Femur (tissue), 1 donor: ENCODE results near the gene ADARB1.

Experiments used
- DNase-seq: peaks from one replicate; pipeline ENCODE4 v3.0.0-alpha.2; 2017

Gene ADARB1

DNA sequence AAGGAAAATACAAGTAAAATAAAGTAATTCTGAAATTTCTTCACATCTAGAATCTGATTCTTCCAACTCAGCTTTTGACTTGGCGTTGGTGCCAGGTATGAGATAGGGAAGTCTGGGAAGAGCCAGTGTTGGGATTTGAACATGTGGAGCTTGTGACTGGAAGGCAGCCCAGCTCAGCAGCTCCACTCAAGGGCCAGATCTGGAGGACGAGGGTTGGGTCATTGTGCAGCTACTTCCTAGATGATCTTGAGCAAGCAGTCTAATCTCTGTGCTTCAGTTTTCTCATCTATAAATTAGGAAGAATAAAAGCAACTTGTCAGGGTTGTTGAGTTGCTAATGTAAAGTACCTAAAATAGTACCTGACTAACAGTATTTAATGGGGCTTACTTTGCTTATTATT, 5.0 kb downstream of the ADARB1 start:
- DNase-seq: no peak

GRCh38 chr21:45080232-45080631, 5.9 kb downstream of the ADARB1 start:
- DNase-seq: no peak

- no peak for DNase-seq
Observed at GRCh38 chr21:45080639-45081414, 6.4 kb downstream of the ADARB1 start.

- no peak for DNase-seq
Observed at GRCh38 chr21:45081636-45082035, 7.3 kb downstream of the ADARB1 start.

DNA sequence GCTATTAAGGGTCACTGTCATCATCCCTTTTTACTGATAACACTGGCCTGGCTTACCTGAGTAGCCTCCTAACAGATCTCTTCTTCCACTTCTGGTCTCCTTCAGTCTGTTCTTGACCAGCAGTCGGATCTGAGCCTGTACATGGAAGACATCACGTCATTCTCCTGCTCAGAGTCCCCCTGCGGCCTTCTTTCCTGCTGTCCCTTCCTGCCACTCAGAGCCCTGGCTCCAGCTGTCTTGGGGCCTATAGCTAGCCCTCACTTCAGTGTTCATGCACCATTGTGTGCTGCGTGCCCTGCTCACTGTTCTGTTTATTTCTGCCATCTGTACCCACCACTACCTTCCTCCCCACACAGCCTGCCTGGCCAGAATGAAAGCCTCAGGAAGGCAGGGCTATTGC, 8.4 kb downstream of the ADARB1 start:
- DNase-seq: no peak

- DNase-seq: no peak
Observed at GRCh38 chr21:45084121-45084520, 9.7 kb downstream of the ADARB1 start.

DNA sequence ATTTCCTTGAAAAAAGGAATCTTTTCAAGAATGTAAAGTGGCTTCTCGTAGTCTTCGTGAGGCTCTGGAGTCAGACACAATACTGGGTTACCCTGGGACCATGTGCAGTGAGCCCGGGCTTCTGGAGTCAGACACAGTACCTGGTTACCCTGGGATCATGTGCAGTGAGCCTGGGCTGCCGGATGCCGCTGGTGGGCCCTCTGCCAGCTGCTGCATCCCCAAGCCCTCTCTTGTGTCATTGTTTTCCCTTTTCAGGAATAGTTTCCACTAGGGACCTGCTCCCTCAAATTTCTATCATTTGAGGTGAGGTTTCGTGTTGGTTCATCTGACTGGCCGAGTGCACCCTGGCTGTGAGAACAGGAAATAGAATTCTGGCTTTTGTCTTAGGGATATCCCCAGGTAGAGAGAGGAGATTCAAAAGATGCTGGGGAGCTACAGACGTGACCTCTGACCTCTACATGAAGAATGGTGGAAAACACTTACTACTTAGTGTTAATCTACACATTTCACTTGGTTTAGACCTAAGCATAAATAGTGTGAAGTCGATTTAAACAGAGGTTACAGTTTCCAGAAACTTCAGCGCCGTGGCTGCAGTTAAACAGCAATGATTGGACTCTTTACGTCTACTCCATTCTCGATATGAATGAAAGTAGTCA, 10.6 kb downstream of the ADARB1 start:
- no peak for DNase-seq

- DNase-seq: no peak
Observed at GRCh38 chr21:45085700-45086099, 11.3 kb downstream of the ADARB1 start.

GRCh38 chr21:45086337-45086958, 12.1 kb downstream of the ADARB1 start:
- DNase-seq: no peak

GRCh38 chr21:45087022-45087823, 12.8 kb downstream of the ADARB1 start:
- no peak for DNase-seq

- no peak for DNase-seq
Observed at GRCh38 chr21:45088116-45088515, 13.7 kb downstream of the ADARB1 start.

- DNase-seq: no peak
Observed at GRCh38 chr21:45088729-45089128, 14.3 kb downstream of the ADARB1 start.

GRCh38 chr21:45089964-45090363, 15.6 kb downstream of the ADARB1 start:
- no peak for DNase-seq

GRCh38 chr21:45090966-45091365, 16.6 kb downstream of the ADARB1 start:
- no peak for DNase-seq

DNA sequence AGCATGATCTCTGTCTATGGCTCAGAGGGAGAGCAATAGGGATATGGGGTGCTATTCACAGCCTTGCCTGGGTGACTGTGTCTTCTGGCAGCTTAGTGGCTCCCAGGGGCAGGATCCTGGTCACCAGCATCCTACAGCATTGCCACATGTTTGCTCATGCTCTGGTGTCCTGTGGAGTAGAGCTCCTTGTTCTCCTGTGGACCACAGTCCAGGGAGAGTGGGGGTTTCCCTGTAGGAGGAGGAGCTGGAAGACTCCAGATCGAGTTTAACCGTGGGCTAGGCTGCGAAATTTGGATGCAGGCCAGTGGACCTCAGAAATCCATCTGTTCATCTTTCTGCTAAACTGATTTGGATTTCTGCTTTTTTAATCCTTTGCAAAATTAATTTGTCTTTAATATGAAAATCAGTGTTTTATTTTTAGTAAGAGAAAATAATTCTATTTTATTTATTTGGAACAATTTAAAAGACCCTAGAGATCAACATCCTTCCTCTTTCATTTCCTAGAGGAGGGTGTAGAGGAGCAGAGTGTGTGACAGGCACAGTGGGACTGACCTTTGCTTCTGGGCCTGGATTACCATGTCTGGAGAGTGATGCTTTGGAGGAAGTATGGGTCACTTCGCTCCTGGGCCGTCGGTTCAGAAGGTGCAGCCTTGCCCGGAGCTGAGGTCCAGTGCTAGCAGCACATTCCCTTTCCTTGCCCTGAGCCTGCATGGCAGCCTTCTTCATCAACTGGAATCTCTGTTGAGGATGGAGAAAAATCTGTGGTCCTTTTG, 17.4 kb downstream of the ADARB1 start:
- no peak for DNase-seq

DNA sequence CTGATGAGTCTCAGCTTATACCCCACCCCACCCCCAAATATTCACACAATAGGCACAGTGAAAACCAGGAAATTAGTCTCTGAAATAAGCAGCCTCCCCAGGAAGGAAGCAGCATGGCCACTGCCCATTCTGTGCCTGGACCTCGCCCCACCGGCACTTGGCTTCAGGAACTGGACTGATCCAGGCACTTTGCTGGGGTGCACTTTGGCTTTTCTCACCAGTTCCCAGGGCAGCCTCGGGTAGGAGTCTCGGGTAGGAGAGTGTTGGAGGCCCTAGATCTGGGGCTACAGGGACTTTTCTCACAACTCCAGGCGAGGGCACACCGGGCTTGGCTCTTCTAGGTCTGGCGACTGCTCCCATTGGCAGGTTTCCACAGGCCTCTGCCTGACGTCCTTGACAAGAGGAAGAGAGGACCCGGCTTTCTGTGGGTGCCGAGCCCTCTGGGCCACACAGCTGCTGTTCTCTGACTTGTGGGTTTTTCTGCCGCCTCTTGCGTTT, 18.7 kb downstream of the ADARB1 start:
- no peak for DNase-seq

DNA sequence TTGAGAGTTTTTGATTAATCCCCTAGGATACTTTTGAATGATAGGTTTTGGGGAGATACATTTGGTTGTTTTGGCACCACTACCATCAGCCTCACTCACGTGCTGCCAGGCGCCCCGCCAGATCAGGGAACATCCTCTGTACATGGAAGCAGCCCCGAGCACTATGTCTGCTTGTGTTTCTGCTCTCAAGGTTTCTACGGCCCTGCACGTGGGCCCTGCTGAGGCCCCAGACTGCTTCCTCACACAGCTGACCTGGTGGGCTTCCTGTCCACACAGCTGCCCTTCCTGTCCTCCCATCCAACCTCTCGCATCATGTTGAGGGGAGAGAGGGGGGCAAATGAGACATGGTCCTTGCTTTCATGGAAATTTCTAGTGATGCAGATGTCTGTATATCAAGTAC, 20.0 kb downstream of the ADARB1 start:
- DNase-seq: no peak

- no peak for DNase-seq
Observed at GRCh38 chr21:45095505-45095904, 21.1 kb downstream of the ADARB1 start.

- no peak for DNase-seq
Observed at GRCh38 chr21:45096217-45096616, 21.8 kb downstream of the ADARB1 start.

DNA sequence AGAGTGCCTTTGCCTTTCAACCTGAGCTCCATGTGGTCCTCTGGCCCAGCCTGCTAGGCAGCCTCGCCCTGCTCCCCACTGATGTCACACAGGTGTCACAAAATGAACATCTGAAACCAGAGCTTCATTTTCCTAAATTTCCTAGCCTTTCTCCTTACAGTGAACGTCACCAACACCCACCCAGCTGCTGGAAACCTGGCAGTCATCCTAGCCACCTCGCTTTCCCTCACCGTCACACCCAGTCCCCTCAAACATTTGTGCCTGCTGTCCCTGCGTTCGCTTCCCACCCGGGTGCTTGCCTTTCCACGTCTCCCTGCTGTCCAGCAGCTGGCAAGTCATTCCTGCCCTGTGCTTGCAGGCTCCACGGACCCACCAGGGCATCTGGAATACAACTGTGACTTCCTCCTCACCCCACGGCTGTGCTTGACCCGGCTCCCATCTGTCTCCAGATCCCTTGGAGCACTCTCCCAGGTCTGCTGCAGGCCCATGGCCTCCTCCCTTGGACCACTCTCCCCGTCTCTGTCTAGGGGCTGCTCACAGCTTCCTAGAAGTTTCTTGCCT, 23.5 kb downstream of the ADARB1 start:
- no peak for DNase-seq

DNA sequence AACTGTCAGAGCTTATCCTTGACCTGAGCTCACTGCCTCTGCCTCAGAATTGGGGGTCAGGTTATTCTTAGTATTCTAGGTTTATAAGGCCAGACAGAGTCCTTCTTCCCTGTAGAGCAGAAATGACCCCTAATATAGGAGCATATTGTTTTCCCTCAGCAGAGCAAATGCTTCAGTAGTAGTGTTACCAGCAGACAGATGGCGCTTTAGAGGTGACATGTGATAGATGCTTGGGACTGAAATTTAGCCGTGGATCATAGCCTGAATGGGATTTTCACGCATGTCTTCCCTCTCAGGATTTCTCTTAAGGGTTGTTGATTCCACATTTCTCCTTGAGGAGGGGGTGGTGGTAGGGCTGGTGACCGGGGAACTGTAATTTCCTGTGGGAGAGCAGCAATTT, 24.5 kb downstream of the ADARB1 start:
- DNase-seq: no peak

DNA sequence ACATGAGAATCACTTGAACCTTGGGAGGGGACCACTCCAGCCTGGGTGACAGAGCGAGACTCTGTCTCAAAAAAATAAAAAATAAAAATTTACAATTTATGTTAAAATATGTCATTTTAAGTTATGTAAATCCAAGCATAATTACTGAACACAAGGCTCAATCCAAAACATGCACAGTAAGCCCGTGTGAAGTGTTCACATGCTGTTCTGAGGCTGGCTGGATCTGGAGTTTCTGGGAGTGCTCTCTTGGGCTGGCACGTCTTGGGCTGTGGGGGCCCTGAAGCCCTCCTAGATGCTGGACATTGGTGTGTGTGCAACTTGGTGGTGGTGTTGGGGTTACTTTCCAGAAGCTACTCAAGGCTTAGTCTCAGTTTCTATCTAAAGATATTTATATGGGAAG, 25.2 kb downstream of the ADARB1 start:
- no peak for DNase-seq
